GM18870 (cell line): ENCODE measurements around the gene CCNF.

Source experiments
- ATAC-seq: cut with Tn5 transposase; IDR thresholded peaks from one replicate; pipeline ENCODE4 v1.9.1; 2021; ENCODE audit warnings: moderate library complexity; ENCODE audit not compliant: unreplicated experiment

The CCNF gene

GRCh38 chr16:2456551-2457153, 27.4 kb downstream of the CCNF start:
- ATAC-seq: no peak

- ATAC-seq: no peak
Observed at GRCh38 chr16:2457267-2457666, 28.0 kb downstream of the CCNF start.

- ATAC-seq: no peak
Observed at GRCh38 chr16:2457946-2458345, 28.7 kb downstream of the CCNF start.

- ATAC-seq: no peak
Observed at GRCh38 chr16:2458887-2459646, 29.8 kb downstream of the CCNF start.

- peak; percentile 70 for ATAC-seq
Observed at GRCh38 chr16:2459647-2460390, 30.6 kb downstream of the CCNF start, which contains the start of gene TEDC2. TSS of gene TEDC2 (plus strand) at chr16:2460109. CDS start at chr16:2460145, 36 bp downstream.

- no peak for ATAC-seq
Observed at GRCh38 chr16:2460391-2460713, 31.1 kb downstream of the CCNF start.

- no peak for ATAC-seq
Observed at GRCh38 chr16:2460916-2461315, 31.7 kb downstream of the CCNF start.

GRCh38 chr16:2462031-2462866, 33.0 kb downstream of the CCNF start:
- ATAC-seq: no peak

- no peak for ATAC-seq
Observed at GRCh38 chr16:2464333-2464732, 35.1 kb downstream of the CCNF start.

GRCh38 chr16:2465653-2466415, 36.6 kb downstream of the CCNF start:
- ATAC-seq: no peak

GRCh38 chr16:2466667-2467527, 37.6 kb downstream of the CCNF start:
- no peak for ATAC-seq

- no peak for ATAC-seq
Observed at GRCh38 chr16:2467528-2468232, 38.4 kb downstream of the CCNF start.

GRCh38 chr16:2468233-2468724, 39.0 kb downstream of the CCNF start:
- ATAC-seq: no peak

- ATAC-seq: no peak
Observed at GRCh38 chr16:2468725-2469398, 39.6 kb downstream of the CCNF start.

- ATAC-seq: no peak
Observed at GRCh38 chr16:2469399-2470233, 40.4 kb downstream of the CCNF start.

- no peak for ATAC-seq
Observed at GRCh38 chr16:2470234-2470601, 41.0 kb downstream of the CCNF start.

- ATAC-seq: no peak
Observed at GRCh38 chr16:2470603-2471015, 41.4 kb downstream of the CCNF start.
